ENCODE measurements around the gene PSMD3. TPM values are rescaled to one million over a fixed set of nuclear protein-coding genes. Genes with fewer than 3 reads are reported as not detected.
"Not testable (repeated sequence)": the region's sequence is repeated elsewhere in the genome, so short reads cannot be mapped to it uniquely, and the experiment has no call there.

Gene PSMD3
- polyA plus RNA-seq, 3 donors = 109 to 129 (median 110) TPM

DNA sequence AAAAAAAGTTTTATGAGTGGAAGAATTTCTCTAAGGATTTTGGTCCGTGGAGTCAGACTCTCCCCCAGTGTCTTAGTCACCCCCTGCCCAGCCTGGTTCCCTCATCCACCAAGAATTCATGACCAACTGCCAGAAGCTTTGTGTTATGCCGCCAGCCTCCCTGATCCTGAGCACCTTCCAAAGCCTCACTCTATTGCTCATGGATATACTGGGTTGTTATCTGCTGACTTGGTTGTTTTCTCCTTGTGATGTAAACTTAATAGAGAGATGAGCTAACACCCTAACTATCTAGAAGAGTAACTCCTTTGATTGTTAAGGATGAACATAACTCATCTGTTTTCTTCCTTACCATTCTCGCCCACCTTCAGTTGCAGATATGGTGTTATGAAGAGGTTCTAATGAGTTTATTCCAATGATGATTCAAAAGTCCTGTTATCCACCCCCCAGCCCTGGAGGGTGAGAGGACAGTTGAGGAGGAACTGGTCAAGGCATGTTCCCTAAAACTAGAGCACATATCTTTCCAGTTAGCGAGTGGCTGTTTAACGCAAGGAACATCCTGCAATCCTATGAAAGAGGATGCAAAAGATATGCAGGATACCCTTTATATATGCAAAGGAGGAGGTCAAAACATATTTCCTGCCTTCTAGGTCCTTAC, 1.5 kb upstream of the PSMD3 start:
- no peak for DNase-seq (ENCODE audit: extremely low read depth in 1 of 11, low read depth in 9 of 11, low spot score in 4 of 11)

DNA sequence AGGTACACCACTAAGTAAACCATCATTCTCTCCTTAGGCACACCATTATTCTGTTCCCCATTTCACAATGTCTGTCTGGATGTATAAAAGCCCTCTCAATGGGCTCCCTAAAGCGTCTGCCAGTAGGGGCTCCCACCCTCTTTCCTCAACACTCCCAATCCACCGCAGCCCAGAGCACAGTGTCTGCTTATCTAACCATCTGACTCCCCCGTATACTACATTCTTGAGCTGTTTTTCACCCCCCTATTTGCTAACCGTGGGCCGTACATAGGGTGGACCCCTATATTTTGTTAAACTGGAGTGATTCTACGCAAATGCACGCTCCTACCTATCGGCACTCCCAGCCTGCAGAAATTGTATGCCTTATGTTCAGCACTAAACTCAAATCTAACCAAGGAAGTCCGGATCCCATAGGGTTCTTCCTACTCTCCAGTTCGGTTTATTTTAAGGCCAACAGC, 685 bp upstream of the PSMD3 start:
- DNase-seq (ENCODE audit: extremely low read depth in 1 of 11, low read depth in 9 of 11, low spot score in 4 of 11) = peak in 3 of 11 donors; percentile 20 to 33 (median 29)

DNA sequence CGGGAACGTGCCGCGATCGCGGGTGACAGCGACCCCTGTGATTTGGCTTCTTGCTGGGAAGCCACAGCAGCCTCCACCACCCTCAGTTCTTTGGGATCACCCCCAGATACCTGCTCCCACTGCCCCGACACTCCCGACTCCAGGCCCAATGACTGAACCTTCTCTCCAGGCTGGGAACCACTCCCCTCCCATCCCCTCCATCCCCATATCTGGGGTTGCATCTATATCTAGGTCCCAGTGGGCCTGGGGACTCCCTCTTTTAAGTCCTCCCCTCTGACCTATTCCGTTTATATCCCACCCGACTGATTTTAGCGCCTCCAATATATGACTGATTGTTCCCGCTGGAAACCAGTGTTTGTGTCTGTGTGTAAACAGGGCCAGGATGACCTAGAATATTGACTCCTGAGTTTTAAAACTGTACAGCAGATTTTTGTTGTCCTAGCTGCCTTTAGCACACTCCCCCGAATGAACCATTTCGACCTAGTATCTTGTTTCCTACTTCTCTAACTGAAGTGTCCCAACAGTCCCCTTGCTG, 667 bp downstream of the PSMD3 start:
- peak in 1 of 11 donors; percentile 16 for DNase-seq (ENCODE audit: extremely low read depth in 1 of 11, low read depth in 9 of 11, low spot score in 4 of 11)

DNA sequence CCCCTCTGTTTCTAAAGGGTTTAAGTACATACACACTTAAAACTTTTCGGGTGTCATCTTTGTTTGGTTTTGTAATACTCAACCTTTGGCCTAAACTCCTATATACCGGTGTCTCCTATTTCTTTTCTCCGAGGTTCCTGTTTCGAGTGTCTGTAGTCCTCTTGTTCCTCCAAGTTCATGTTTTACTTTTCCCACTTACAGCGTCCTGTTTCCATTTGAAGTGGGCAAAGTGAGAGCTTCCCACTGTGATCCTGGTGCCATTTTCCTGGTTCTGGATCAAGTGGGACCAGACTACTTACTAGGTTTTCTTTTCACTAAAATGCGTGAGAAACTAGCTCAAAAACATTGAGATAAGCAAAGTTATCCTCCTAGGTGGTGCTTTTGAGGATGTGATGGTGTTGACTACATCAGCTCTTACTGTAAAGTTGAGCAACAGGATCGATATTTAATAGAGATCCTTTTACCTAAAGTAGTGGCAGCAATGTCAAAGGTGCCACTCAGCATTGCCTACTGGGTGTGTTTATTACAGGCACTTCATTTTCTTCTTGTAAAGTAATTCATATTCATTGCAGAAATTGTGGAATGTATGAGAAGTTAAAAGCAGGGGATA, 1.3 kb downstream of the PSMD3 start:
- DNase-seq (ENCODE audit: extremely low read depth in 1 of 11, low read depth in 9 of 11, low spot score in 4 of 11) = no peak

DNA sequence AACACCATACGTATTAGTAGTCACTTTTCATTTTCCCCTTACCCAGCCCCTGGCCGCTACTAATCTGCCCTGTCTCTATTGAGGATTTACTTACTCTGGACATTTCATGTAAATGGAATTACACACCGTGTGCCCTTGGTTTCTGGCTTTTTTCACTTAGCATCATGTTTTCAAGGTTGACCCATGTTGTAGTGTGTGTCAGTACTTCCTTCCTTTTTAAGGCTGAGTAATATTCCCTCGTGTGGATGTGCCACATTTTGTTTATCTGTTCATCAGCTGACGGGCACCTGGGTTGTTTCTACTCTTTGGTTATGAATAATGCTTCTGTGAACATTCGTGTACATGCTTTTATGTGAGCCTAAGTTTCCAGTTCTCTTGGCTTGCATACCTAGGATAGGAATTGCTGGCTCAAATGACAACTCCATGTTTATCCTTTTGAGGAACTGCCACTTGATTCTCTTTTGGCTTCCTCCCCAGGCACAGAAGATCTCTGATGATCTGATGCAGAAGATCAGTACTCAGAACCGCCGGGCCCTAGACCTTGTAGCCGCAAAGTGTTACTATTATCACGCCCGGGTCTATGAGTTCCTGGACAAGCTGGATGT, 7.7 kb downstream of the PSMD3 start:
- no peak for DNase-seq (ENCODE audit: extremely low read depth in 1 of 11, low read depth in 9 of 11, low spot score in 4 of 11)

DNA sequence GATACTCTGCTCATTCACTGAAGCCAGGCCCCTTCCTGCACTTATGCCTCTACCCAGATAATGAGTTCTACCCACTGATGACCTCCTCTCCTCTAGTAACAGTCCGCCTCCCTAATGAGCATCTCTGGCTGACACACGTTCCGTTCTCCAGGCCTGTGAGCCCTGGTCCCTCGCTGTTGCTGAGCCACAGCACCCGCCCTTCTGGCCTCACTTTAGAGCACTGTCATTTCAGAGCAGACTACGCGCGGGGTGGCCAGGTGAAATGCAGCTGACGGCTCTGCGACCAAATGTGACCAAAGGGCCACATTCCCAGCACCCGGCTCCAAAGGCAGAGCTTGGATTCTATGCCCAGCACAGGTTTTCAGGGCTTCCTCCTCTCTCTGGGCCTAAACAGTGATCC, 13.8 kb downstream of the PSMD3 start:
- DNase-seq (ENCODE audit: extremely low read depth in 1 of 11, low read depth in 9 of 11, low spot score in 4 of 11) = no peak

DNA sequence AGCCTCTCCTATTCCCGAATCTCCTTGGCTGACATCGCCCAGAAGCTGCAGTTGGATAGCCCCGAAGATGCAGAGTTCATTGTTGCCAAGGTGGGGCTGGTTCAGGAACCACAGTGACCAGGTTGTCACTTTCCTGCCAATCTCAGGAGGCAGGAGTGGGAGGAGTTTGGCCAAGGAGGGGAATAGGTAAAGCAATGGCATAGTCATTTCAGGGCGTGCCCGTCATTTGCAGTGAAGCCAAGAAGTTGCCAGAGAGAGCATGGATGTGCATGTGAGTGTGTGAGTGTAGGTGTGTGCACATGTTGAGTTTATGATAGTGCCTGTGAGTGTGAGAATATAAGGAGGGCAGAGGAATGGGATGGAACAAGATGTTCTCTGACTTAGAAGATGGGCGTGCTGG, 14.8 kb downstream of the PSMD3 start:
- DNase-seq (ENCODE audit: extremely low read depth in 1 of 11, low read depth in 9 of 11, low spot score in 4 of 11) = no peak

DNA sequence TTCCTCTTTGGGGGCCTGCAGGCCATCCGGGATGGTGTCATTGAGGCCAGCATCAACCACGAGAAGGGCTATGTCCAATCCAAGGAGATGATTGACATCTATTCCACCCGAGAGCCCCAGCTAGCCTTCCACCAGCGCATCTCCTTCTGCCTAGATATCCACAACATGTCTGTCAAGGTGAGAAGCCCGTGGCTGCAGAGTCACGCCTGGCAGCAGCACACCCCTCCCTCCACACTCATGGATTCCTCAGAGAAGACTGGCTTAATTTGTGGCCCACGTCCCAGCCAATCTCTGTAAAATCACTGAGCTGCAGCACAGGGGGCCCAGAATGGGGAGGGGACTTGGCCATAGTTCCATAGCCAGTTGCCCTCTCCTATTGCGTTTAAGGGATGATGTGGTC, 15.6 kb downstream of the PSMD3 start:
- DNase-seq (ENCODE audit: extremely low read depth in 1 of 11, low read depth in 9 of 11, low spot score in 4 of 11) = no peak

DNA sequence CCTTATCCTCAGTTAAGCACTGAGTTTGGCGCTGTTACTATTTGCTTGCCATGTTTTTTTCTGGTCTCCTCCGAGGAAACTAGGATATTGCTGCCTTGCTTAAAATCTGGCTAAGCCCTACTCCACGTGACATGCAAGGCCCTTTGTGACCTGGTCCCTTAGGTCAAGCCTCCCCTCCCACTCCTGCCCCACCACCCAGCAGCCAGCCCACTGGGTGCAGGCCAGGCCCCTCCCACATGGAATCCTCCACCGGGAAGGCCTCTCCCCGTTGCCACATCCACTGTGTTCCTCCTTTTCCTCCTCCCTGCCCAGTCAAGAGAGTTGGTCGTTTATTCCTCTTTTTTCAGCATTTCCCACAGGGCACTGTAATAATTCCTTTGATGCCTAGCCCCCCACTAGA, 16.2 kb downstream of the PSMD3 start:
- DNase-seq (ENCODE audit: extremely low read depth in 1 of 11, low read depth in 9 of 11, low spot score in 4 of 11) = no peak

DNA sequence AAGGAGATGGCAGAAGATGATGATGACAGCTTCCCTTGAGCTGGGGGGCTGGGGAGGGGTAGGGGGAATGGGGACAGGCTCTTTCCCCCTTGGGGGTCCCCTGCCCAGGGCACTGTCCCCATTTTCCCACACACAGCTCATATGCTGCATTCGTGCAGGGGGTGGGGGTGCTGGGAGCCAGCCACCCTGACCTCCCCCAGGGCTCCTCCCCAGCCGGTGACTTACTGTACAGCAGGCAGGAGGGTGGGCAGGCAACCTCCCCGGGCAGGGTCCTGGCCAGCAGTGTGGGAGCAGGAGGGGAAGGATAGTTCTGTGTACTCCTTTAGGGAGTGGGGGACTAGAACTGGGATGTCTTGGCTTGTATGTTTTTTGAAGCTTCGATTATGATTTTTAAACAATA, 16.9 kb downstream of the PSMD3 start:
- no peak for DNase-seq (ENCODE audit: extremely low read depth in 1 of 11, low read depth in 9 of 11, low spot score in 4 of 11)

DNA sequence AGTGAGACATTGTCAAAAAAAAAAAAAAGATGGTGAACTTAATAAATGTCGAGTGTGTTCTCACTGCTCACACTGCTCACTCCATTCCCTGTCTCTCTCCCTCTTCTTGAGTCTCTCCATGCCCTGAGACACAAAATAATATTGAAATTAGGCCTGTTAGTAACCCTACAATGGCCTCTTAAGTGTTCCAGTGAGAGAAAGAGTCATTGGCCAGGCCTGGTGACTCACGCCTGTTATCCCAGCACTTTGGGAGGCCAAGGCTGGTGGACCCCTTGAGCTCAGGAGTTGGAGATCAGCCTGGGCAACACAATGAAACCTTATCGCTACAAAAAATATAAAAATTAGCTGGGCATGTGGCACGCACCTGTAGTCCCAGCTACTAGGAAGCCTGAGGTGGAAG, 18.5 kb downstream of the PSMD3 start:
- DNase-seq (ENCODE audit: extremely low read depth in 1 of 11, low read depth in 9 of 11, low spot score in 4 of 11) = no peak

DNA sequence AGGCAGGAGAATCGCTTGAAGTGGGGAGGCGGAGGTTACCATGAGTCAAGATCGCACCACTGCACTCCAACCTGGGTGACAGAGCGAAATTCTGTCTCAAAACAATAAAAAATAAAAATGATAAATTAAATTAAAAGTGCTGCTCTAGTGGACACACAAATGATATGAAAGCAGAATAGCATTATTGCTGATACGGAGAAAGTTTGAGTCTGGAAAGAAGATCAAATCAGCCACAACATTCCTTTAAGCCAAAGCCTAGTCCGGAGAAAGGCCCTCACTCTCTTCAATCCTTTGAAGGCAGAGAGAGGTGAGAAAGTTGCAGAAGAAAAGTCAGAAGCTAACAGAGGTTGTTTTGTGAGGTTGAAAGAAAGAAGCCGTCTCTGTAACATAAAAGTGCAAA, 19.6 kb downstream of the PSMD3 start:
- DNase-seq (ENCODE audit: extremely low read depth in 1 of 11, low read depth in 9 of 11, low spot score in 4 of 11) = no peak

DNA sequence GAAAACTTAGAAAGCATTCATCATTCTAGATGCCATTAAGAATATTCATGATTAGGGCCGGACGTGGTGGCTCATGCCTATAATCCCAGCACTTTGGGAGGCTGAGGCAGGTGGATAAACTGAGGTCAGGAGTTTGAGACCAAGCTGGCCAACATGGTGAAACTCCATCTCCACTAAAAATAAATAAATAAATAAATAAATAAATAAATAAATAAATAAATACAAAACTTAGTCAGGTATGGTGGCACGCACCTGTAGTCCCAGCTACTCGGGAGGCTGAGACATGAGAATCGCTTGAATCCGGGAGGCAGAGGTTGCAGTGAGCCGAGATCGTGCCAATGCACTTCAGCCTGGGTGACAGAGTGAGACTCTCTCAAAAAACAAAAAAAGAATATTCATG, 20.7 kb downstream of the PSMD3 start:
- not testable (repeated sequence) for DNase-seq (ENCODE audit: extremely low read depth in 1 of 11, low read depth in 9 of 11, low spot score in 4 of 11)

DNA sequence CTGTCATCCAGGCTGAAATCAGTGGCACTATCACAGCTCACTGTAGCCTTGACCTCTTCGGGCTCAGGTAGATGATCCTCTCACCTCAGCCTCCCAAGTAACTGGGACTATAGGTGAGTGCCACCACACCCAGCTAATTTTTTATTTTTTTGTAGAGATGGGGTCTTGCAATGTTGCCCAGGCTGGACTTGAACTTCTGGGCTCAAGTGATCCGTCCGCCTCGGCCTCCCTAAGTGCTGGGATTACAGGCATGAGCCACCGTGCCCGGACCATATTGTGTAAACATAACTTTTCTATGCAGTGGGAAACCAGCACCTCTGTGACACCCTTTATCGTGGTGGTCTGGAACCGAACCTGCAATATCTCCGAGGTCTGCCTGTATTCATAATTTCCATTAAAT, 23.5 kb downstream of the PSMD3 start:
- DNase-seq (ENCODE audit: extremely low read depth in 1 of 11, low read depth in 9 of 11, low spot score in 4 of 11) = no peak

DNA sequence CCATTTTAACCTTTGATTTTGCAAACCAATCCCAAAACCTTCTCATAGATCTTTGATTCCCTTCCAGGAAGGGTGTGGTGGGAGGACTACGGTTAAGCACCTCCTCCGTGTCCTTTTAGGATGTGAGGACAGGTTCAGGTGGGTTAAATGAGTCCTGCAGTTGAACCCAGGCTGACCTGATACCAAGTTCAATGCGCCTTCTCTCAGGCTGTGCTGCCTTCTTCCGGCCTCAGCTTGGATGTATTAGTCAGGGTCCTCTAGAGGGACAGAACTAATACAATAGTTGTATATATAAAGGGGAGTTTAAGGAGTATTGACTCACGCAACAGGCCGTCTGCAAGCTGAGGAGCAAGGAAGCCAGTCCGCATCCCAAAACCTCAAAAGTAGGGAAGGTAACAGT, 24.1 kb downstream of the PSMD3 start:
- DNase-seq (ENCODE audit: extremely low read depth in 1 of 11, low read depth in 9 of 11, low spot score in 4 of 11) = no peak

DNA sequence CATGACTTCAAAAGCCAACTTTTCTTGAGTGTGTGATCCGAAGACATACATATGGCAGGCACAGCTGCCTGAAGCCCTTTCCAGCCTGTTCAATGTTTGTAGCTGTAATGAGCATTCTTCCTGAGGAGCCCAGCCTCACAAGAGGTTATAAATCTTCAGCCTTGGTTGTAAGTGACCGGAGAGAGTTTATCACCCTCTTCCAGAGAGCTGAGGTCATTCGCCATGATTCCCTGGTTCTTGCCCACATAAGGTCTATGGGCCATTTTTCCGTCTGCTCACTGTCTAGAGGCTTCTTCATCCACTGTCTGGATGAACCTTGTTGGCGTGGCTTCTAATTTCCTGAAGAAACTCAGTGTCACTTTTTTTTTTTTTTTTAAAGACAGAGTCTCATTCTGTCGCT, 24.9 kb downstream of the PSMD3 start:
- no peak for DNase-seq (ENCODE audit: extremely low read depth in 1 of 11, low read depth in 9 of 11, low spot score in 4 of 11)

DNA sequence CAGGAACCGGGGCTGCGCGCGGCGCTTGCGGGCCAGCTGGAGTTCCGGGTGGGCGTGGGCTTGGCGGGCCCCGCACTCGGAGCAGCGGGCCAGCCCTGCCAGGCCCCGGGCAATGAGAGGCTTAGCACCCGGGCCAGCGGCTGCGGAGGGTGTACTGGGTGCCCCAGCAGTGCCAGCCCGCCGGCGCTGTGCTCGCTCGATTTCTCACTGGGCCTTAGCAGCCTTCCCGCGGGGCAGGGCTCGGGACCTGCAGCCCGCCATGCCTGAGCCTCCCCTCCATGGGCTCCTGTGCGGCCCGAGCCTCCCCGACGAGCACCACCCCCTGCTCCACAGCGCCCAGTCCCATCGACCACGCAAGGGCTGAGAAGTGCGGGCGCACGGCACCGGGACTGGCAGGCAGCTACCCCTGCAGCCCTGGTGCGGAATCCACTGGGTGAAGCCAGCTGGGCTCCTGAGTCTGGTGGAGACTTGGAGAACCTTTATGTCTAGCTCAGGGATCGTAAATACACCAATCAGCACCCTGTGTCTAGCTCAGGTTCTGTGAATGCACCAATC, 30.4 kb downstream of the PSMD3 start:
- DNase-seq (ENCODE audit: extremely low read depth in 1 of 11, low read depth in 9 of 11, low spot score in 4 of 11) = not testable (repeated sequence)

DNA sequence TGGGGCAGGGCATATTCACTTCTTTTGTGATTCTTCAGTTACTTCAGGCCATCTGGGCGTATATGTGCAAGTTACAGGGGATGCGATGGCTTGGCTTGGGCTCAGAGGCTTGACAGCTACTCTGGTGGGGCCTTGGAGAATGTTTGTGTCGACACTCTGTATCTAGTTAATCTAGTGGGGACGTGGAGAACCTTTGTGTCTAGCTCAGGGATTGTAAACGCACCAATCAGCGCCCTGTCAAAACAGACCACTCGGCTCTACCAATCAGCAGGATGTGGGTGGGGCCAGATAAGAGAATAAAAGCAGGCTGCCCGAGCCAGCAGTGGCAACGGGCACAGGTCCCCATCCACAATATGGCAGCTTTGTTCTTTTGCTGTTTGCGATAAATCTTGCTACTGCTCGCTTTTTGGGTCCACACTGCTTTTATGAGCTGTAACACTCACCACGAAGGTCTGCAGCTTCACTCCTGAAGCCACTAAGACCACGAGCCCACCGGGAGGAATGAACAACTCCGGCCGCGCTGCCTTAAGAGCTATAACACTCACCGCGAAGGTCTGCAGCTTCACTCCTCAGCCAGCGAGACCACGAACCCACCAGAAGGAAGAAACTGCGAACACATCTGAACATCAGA, 31.5 kb downstream of the PSMD3 start:
- not testable (repeated sequence) for DNase-seq (ENCODE audit: extremely low read depth in 1 of 11, low read depth in 9 of 11, low spot score in 4 of 11)

DNA sequence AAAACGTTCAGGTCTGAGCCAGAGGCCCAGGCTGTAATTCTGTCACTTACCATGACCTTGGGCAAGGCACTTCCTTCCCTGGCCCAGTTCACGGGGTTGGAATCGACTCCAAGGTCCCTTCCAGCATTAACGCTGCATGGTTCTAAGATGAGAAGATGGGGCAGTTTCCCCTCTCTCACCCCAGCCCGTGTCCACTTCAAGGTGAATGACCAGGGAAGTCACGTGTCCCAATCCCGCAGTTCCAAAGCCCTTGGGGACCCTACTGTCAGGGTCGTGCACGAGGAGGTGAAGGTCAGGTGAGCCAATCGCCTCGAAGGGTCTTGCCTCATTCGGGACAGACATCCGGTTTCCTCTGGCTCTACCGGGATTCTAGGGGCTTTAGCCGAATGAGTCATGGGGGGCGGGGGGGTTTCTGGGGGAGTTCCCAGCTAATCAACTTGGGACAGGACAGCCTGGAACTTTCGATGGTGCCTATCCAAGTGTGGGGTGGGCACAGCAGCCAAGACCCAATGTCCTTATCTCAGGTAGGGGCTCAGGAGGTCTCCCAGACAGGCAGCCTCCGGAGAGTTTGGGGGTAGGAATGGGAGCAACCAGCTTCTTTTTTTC, 33.9 kb downstream of the PSMD3 start:
- no peak for DNase-seq (ENCODE audit: extremely low read depth in 1 of 11, low read depth in 9 of 11, low spot score in 4 of 11)
